Uterus (tissue), 4 donors: Measurements from ENCODE around the gene SLC25A12. TPM values are rescaled to one million over a fixed set of nuclear protein-coding genes. Genes with fewer than 3 reads are reported as not detected.
A peak's percentile ranks its signal among the peaks of the same experiment; 100 is the strongest.

Experiments used
- DNase-seq, 2 donors: peaks; one replicate each; pipeline ENCODE4 v3.0.0-alpha.2; 2019 to 2020
- H3K27ac ChIP-seq, 2 donors: fragments of 200-600 bp; sonication (generic); 1 replicate in 1 of 2; 2 replicates in 1 of 2; pipeline ENCODE4 v1.5.1; 2016 to 2018
- H3K27me3 ChIP-seq, 2 donors: fragments of 200-600 bp; sonication (generic); one replicate each; pipeline ENCODE4 v1.5.1; 2018 to 2019; ENCODE audit warnings: control low read depth in 1 of 2
- H3K36me3 ChIP-seq, 2 donors: fragments of 200-600 bp; sonication (generic); one replicate each; pipeline ENCODE4 v1.5.1; 2019; ENCODE audit warnings: control low read depth in 1 of 2
- H3K4me1 ChIP-seq, 2 donors: fragments of 200-600 bp; sonication (generic); one replicate each; pipeline ENCODE4 v1.5.1; 2018 to 2019; ENCODE audit warnings: control low read depth in 1 of 2
- H3K4me3 ChIP-seq, 2 donors: fragments of 200-600 bp; sonication (generic); 1 replicate in 1 of 2; 2 replicates in 1 of 2; pipeline ENCODE4 v1.5.1; 2018 to 2019; ENCODE audit warnings: mild to moderate bottlenecking in 1 of 2
- H3K9me3 ChIP-seq, 2 donors: fragments of 200-600 bp; sonication (generic); one replicate each; pipeline ENCODE4 v1.5.1; 2019; ENCODE audit warnings: control low read depth in 1 of 2
- POLR2A ChIP-seq, 2 donors: fragments of 450-650 bp; IDR thresholded peaks; one replicate each; pipeline ENCODE4 v1.6.1; 2016; ENCODE audit warnings: antibody characterized with exemption in 2 of 2, mild to moderate bottlenecking in 1 of 2, moderate library complexity in 1 of 2
- intact Hi-C: fragments of 100-400 bp; cut with DNase I; formaldehyde crosslinking; loops from one replicate; pipeline ENCODE4 v1.15.1; 2023; ENCODE audit warnings: low total_unique reads
- total RNA-seq, 4 donors: library from RNA; depleted of rRNA in 3 of 4; stranded (reverse); fragments of >200 nt in 3 of 4; gene quantifications; one replicate each; pipeline versions ENCODE4 v1.1.0 to v1.2.4, GENCODE V29; 2014 to 2023
- TF ChIP-seq, protein P1 (sequence below), 4 experiments: fragments of 200-600 bp in 2 of 4; fragments of 450-650 bp in 2 of 4; sonication (generic) in 2 of 4; IDR thresholded peaks; one replicate each; pipeline ENCODE4 v1.5.1; 2016 to 2019; ENCODE audit warnings: antibody characterized with exemption in 4 of 4, mild to moderate bottlenecking in 2 of 4, moderate library complexity in 1 of 4
- donor health status: DM: yes; HTN: yes; CAD: no.

Gene SLC25A12
- total RNA-seq, 4 donors from 2014 or later, result 25.9 to 69.4 (median 35.3) TPM

DNA sequence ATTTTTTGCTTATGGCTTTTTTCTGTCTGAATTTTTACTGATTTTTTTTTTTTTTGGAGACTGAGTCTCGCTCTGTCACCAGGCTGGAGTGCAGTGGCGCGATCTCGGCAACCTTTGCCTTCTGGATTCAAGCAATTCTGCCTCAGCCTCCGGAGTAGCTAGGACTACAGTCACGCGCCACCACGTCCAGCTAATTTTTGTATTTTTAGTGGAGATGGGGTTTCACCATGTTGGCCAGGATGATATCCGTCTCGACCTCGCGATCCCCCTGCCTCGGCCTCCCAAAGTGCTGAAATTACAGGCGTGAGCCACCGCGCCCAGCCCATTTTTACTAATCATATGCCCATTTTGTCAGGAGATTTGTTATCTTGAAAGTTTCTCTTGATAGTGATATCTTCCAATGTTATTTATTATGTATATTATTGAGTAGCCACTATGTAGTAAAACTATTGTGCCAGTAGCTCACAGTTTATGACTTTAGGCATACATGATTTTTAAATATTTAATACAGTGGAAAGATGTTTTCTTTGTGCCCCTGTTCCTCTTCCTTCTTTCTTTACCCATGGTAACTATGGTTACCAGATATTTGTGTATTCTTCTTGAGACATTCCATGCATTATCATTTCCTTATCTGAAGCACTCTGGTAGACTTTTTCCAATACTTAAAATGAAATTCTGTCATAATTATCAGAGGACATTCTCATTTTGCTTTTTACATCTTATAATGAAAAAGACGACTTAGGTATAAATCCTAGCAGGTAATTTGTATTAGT, 30.3 kb upstream of the SLC25A12 start:
- Histone ChIP-seq H3K36me3 (no peaks in the 10 kb centered on the region), H3K27ac (no peak overlapping the region), H3K27me3 (no peaks in the 10 kb centered on the region), H3K9me3 (no peaks in the 10 kb centered on the region), H3K4me3 (no peak overlapping the region), H3K4me1 (no peaks in the 10 kb centered on the region)
- TF ChIP-seq, protein P1, sequence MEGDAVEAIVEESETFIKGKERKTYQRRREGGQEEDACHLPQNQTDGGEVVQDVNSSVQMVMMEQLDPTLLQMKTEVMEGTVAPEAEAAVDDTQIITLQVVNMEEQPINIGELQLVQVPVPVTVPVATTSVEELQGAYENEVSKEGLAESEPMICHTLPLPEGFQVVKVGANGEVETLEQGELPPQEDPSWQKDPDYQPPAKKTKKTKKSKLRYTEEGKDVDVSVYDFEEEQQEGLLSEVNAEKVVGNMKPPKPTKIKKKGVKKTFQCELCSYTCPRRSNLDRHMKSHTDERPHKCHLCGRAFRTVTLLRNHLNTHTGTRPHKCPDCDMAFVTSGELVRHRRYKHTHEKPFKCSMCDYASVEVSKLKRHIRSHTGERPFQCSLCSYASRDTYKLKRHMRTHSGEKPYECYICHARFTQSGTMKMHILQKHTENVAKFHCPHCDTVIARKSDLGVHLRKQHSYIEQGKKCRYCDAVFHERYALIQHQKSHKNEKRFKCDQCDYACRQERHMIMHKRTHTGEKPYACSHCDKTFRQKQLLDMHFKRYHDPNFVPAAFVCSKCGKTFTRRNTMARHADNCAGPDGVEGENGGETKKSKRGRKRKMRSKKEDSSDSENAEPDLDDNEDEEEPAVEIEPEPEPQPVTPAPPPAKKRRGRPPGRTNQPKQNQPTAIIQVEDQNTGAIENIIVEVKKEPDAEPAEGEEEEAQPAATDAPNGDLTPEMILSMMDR (IDR thresholded peaks at IDR 0.05), result no peak
- no peak for TF ChIP-seq POLR2A (IDR thresholded peaks at IDR 0.05)
- intact Hi-C loops, result no loop called here
- no peak for DNase-seq

DNA sequence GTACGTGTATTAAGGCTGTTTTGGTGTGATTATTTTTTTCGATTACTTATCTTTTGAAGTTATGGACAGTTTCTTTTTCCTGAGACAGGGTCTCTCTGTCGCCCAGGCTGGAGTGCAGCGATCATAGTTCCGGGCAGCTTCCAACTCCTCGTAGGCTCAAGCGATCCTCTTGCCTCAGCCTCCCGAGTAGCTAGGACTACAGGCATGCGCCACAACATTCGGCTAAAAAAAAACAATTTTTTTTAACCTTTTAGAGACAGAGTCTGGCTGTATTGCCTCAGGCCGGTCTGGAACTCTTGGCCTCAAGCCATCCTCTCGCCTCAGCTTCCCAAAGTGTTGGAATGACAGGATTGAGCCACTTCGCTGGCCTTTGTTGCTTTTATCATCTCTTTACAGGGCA, 29.2 kb upstream of the SLC25A12 start:
- TF ChIP-seq, protein P1 (IDR thresholded peaks at IDR 0.05), result no peak
- TF ChIP-seq POLR2A (IDR thresholded peaks at IDR 0.05), result no peak

DNA sequence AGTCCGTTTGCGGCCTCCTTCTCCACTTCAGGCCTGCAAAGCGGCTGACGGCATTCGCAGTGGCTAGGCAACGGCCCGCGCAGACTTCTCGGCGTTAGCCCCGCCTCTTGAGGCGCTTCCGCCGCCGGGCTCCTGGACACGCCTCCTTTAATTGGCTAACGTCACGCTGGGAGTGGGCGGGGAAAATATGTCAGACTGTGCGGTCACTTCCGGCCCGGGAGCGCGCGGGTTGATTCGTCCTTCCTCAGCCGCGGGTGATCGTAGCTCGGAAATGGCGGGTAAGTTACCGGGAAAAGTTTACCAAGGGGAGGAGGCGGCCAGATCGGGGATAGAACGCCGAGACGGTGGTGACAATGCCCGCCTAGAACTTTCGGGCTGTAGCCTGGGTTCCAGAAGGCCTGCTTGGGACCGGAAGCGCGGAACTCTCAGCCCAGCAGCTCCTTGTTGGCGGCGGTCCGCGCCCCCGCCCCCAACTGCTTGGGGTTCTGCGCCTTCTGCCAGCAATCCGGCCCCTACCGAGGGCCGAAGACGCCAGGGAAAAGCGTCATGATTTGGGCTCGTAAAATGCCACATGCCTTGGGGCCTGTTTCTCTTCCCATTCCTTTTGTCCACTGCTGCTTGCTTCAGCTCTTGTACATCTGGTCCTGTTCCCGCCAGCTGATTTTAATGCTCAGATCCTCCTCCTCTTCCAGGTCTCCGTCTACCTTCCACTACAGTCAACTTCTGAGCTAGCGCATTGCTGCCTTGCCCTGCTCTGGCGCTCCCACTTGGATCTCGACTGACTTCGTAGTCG, 28.4 kb upstream of the SLC25A12 start, which contains the start of gene HAT1:
HAT1 (plus strand) TSS at position 232 of the 793 bp plus-strand sequence; CDS start at position 272, 40 bp downstream.
- H3K9me3 ChIP-seq, result no peaks in the 10 kb centered on the region
- intact Hi-C loops, result no loop called here
- H3K4me1 ChIP-seq, result no peaks in the 10 kb centered on the region
- DNase-seq, result peak; percentile 97 to 98
- peak within 1 kb of the TSS; percentile 80 to 93 for H3K27ac ChIP-seq
- TF ChIP-seq, protein P1 (IDR thresholded peaks at IDR 0.05), result no peak
- peak; percentile 56 to 70 for TF ChIP-seq POLR2A (IDR thresholded peaks at IDR 0.05)
- H3K4me3 ChIP-seq, result peak within 1 kb of the TSS; percentile 59 to 75
- no peaks in the 10 kb centered on the region for H3K27me3 ChIP-seq
- H3K36me3 ChIP-seq, result no peaks in the 10 kb centered on the region

More for the DNA sequence above, 29.2 kb upstream of the SLC25A12 start:
- no peaks in the 10 kb centered on the region for H3K27me3 ChIP-seq
- no peak for DNase-seq
- H3K4me3 ChIP-seq, result peak overlapping the region; percentile 59 to 75
- peak overlapping the region; percentile 80 to 93 for H3K27ac ChIP-seq
- no peaks in the 10 kb centered on the region for H3K4me1 ChIP-seq
- no peaks in the 10 kb centered on the region for H3K36me3 ChIP-seq
- H3K9me3 ChIP-seq, result no peaks in the 10 kb centered on the region
- intact Hi-C loops, result no loop called here

DNA sequence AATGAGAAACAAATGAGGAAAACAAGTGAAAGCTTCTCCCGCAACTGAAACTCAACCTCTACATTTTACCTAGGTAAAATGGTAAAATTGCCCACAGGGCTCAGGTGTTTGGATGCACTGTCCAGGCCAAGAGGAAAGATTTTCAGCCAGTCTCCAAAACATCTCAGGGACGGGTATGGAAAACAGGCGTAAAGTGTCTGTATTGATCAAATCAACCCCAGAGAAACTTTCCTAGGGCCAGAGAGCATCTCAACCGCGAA, 27.9 kb upstream of the SLC25A12 start:
- H3K36me3 ChIP-seq, result no peaks in the 10 kb centered on the region
- no peaks in the 10 kb centered on the region for H3K4me1 ChIP-seq
- H3K27ac ChIP-seq, result peak overlapping the region; percentile 80 to 93
- H3K9me3 ChIP-seq, result no peaks in the 10 kb centered on the region
- H3K4me3 ChIP-seq, result peak overlapping the region; percentile 59 to 75
- DNase-seq, result no peak
- TF ChIP-seq, protein P1 (IDR thresholded peaks at IDR 0.05), result no peak
- no peak for TF ChIP-seq POLR2A (IDR thresholded peaks at IDR 0.05)
- intact Hi-C loops, result no loop called here
- H3K27me3 ChIP-seq, result no peaks in the 10 kb centered on the region

DNA sequence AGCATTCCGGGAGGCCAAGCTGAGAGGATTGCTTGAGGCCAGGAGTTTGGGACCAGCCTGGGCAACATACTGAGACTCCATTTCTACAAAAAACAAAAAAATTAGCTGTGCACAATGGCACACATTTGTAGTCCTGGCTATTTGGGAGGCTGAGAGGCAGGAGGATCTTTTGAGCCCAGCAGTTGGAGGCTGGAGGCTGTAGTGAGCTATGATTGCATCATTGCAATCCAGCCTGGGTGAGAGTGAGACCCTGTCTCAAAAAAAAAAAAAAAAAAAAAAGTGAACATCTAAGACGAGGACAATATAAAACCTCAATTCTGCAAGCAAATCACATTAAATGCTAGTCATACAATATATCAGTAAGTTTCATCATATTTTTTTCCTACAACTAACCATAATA, 25.4 kb upstream of the SLC25A12 start:
- intact Hi-C loops, result no loop called here
- no peaks in the 10 kb centered on the region for H3K4me1 ChIP-seq
- TF ChIP-seq, protein P1 (IDR thresholded peaks at IDR 0.05), result no peak
- no peak for TF ChIP-seq POLR2A (IDR thresholded peaks at IDR 0.05)

More for the DNA sequence above, 25.4 kb upstream of the SLC25A12 start:
- DNase-seq, result no peak
- Histone ChIP-seq H3K27me3 (no peaks in the 10 kb centered on the region), H3K36me3 (no peaks in the 10 kb centered on the region), H3K4me3 (no peak overlapping the region), H3K27ac (no peak overlapping the region), H3K9me3 (no peaks in the 10 kb centered on the region)
